Tibial nerve (tissue), 4 donors: ENCODE data around the gene GARS1. TPM values are rescaled to one million over a fixed set of nuclear protein-coding genes. Genes with fewer than 3 reads are reported as not detected.
"Not testable (repeated sequence)": the region's sequence is repeated elsewhere in the genome, so short reads cannot be mapped to it uniquely, and the experiment has no call there.

Experiments used
- DNase-seq, 2 donors: peaks; one replicate each; pipeline ENCODE4 v3.0.0-alpha.2; 2019; ENCODE audit warnings: low spot score in 2 of 2
- H3K27ac ChIP-seq, 4 donors: fragments of 200-600 bp; sonication (generic) in 3 of 4; one replicate each; pipeline ENCODE4 v1.5.1; 2017 to 2019; ENCODE audit warnings: mild to moderate bottlenecking in 1 of 4
- H3K27me3 ChIP-seq, 2 donors: fragments of 200-600 bp; sonication (generic) in 1 of 2; one replicate each; pipeline versions ENCODE4 v1.5.1 to v1.6.0; 2017 to 2019
- H3K36me3 ChIP-seq, 3 donors: fragments of 200-600 bp; sonication (generic); one replicate each; pipeline ENCODE4 v1.5.1; 2018 to 2019
- H3K4me1 ChIP-seq, 4 donors: fragments of 200-600 bp; sonication (generic) in 3 of 4; one replicate each; pipeline ENCODE4 v1.5.1; 2017 to 2019
- H3K4me3 ChIP-seq, 4 donors: fragments of 200-600 bp; sonication (generic) in 3 of 4; one replicate each; pipeline ENCODE4 v1.5.1; 2017 to 2019; ENCODE audit warnings: mild to moderate bottlenecking in 1 of 4, moderate library complexity in 1 of 4
- H3K9me3 ChIP-seq, 4 donors: fragments of 200-600 bp; sonication (generic) in 3 of 4; one replicate each; pipeline ENCODE4 v1.5.1; 2017 to 2019
- CTCF ChIP-seq, 5 experiments: fragments of 200-600 bp in 3 of 5; fragments of 450-650 bp in 2 of 5; sonication (generic) in 3 of 5; IDR thresholded peaks; one replicate each; pipeline ENCODE4 v1.5.1; 2016 to 2019; ENCODE audit warnings: antibody characterized with exemption in 5 of 5, mild to moderate bottlenecking in 3 of 5, moderate library complexity in 2 of 5
- EP300 ChIP-seq, 2 donors: sonication (generic); formaldehyde crosslinking; IDR thresholded peaks; one replicate each; pipeline ENCODE4 v1.6.1; 2017; ENCODE audit warnings: antibody characterized with exemption in 2 of 2, mild to moderate bottlenecking in 1 of 2
- POLR2A ChIP-seq, 2 donors: fragments of 450-650 bp; IDR thresholded peaks; one replicate each; pipeline ENCODE4 v1.6.1; 2017; ENCODE audit warnings: antibody characterized with exemption in 2 of 2, mild to moderate bottlenecking in 2 of 2, moderate library complexity in 2 of 2
- WGBS, 2 donors: methylation state at CpG; one replicate each; pipeline ENCODE4 v1.1.5; 2018; 5-methylcytosine and 5-hydroxymethylcytosine counted together
- total RNA-seq, 4 donors: library from RNA; depleted of rRNA; stranded (reverse); fragments of >200 nt; gene quantifications; one replicate each; pipeline ENCODE4 v1.1.0, GENCODE V29; 2016

Gene GARS1
- total RNA-seq, 4 donors from 2014 or later, result 36.9 to 61.1 (median 55.9) TPM

DNA sequence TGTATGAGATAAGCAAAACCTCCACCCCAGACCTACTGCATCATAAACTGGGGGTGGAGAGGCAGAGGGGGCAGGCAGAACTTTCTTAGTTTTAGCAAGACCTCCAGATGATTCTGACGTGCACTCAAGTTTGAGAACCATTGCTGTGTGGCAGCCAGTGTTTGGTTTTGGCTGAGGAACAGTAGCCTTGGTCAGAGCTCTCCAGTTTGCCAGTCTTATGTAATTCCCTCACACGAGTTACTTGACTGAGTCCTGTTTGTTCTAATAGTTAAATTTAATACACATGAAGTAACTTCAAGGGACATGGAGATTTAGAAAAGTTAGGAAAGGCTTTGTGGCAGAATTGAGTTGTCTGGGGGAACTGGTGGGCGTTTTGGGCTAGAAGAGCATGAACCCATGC, 38.5 kb downstream of the GARS1 start:
- H3K9me3 ChIP-seq, result no peaks in the 10 kb centered on the region
- no peak for DNase-seq
- WGBS, 2 donors, result 79 to 87% methylated on average over 3 of the region's 3 CpGs
- TF ChIP-seq POLR2A (IDR thresholded peaks at IDR 0.05) (no peak), CTCF (IDR thresholded peaks at IDR 0.05) (no peak), EP300 (IDR thresholded peaks at IDR 0.05) (no peak)
- H3K27me3 ChIP-seq, result no peaks in the 10 kb centered on the region
- H3K4me3 ChIP-seq, result no peak overlapping the region
- H3K27ac ChIP-seq, result no peak overlapping the region
- peaks cover 0 to 82% (median 17%) of the 10 kb centered on the region in 3 donors for H3K36me3 ChIP-seq
- H3K4me1 ChIP-seq, result no peaks in the 10 kb centered on the region

GRCh38 chr7:30634193-30634626, 39.5 kb downstream of the GARS1 start:
- DNase-seq, result no peak
- WGBS, 2 donors, result 97 to 100% methylated on average over 1 of the region's 1 CpG
- no peak overlapping the region for H3K27ac ChIP-seq
- no peaks in the 10 kb centered on the region for H3K27me3 ChIP-seq
- H3K9me3 ChIP-seq, result no peaks in the 10 kb centered on the region
- peaks cover 0 to 72% (median 17%) of the 10 kb centered on the region in 3 donors for H3K36me3 ChIP-seq
- H3K4me1 ChIP-seq, result no peaks in the 10 kb centered on the region
- TF ChIP-seq EP300 (IDR thresholded peaks at IDR 0.05) (no peak), CTCF (IDR thresholded peaks at IDR 0.05) (no peak), POLR2A (IDR thresholded peaks at IDR 0.05) (no peak)
- no peak overlapping the region for H3K4me3 ChIP-seq

GRCh38 chr7:30634634-30635201, 40.0 kb downstream of the GARS1 start:
- no peak for TF ChIP-seq EP300 (IDR thresholded peaks at IDR 0.05)
- TF ChIP-seq POLR2A (IDR thresholded peaks at IDR 0.05), result no peak
- TF ChIP-seq CTCF (IDR thresholded peaks at IDR 0.05), result no peak
- Histone ChIP-seq H3K27ac (no peak overlapping the region), H3K4me1 (no peaks in the 10 kb centered on the region), H3K4me3 (no peak overlapping the region), H3K9me3 (no peaks in the 10 kb centered on the region), H3K36me3 (peaks cover 0 to 67% (median 17%) of the 10 kb centered on the region in 3 donors), H3K27me3 (no peaks in the 10 kb centered on the region)
- no peak for DNase-seq
- WGBS, 2 donors, result 66 to 80% methylated on average over 6 of the region's 6 CpGs

- WGBS, 2 donors, result 94 to 97% methylated on average over 6 of the region's 6 CpGs
- no peaks in the 10 kb centered on the region for H3K9me3 ChIP-seq
- DNase-seq, result no peak
- H3K4me1 ChIP-seq, result no peaks in the 10 kb centered on the region
- TF ChIP-seq EP300 (IDR thresholded peaks at IDR 0.05) (no peak), CTCF (IDR thresholded peaks at IDR 0.05) (no peak), POLR2A (IDR thresholded peaks at IDR 0.05) (no peak)
- H3K4me3 ChIP-seq, result no peak overlapping the region
- H3K27ac ChIP-seq, result no peak overlapping the region
- H3K36me3 ChIP-seq, result peaks cover 0 to 56% (median 17%) of the 10 kb centered on the region in 3 donors
- no peaks in the 10 kb centered on the region for H3K27me3 ChIP-seq
Observed at GRCh38 chr7:30635798-30636197, 41.1 kb downstream of the GARS1 start.

GRCh38 chr7:30642322-30642721, 47.6 kb downstream of the GARS1 start:
- DNase-seq, result not testable (repeated sequence)
- 64 to 80% methylated on average over 2 to 19 of the region's 29 CpGs for WGBS, 2 donors
- H3K36me3 ChIP-seq, result peaks cover 0 to 34% (median 0%) of the 10 kb centered on the region in 3 donors

More at GRCh38 chr7:30642322-30642721, 47.6 kb downstream of the GARS1 start:
- not testable (repeated sequence) for H3K9me3 ChIP-seq, H3K4me1 ChIP-seq, H3K4me3 ChIP-seq, H3K27me3 ChIP-seq, H3K27ac ChIP-seq
